K562 (cell line): ENCODE data around the gene GRIA3. TPM values are rescaled to one million over a fixed set of nuclear protein-coding genes. Genes with fewer than 3 reads are reported as not detected.
A peak's percentile ranks its signal among the peaks of the same experiment; 100 is the strongest.

ENCODE experiments used
- ATAC-seq: fragments of 200-7000 bp; cut with Tn5 transposase; 3 replicates; pipeline ENCODE4 v1.9.1; 2020; ENCODE audit warnings: moderate library complexity
- BruUV-seq: library from RNA; stranded (reverse); fragments of 400-500 nt; replicated peaks from 2 replicates; lab custom pipeline; 2021; lab: Mats Ljungman, UMichigan
- CTCF ChIA-PET: fragments of 300-600 bp; formaldehyde crosslinking; extraction: SDS; loops from one replicate; lab custom pipeline; 2021; ENCODE audit warnings: low intra/inter-chr PET ratio; lab: Yijun Ruan, JAX
- POLR2A ChIA-PET: fragments of 300-600, 350-650 bp; sonication (Branson Sonifier 250); formaldehyde crosslinking; extraction: SDS; loops from one replicate; lab custom pipeline; 2021; ENCODE audit warnings: antibody characterized with exemption, inconsistent platforms; lab: Yijun Ruan, JAX
- DNase-seq, 4 experiments: peaks; one replicate each; pipeline versions ENCODE4 v3.0.0 to v3.0.0-alpha.2; 2011 to 2018; ENCODE audit warnings: low spot score in 3 of 4, mixed read lengths in 3 of 4; ENCODE audit errors: extremely low read depth in 1 of 4
- FAIRE-seq: peaks from 2 replicates; lab custom pipeline; 2011; peaks lifted over from hg19 to GRCh38; lab: Jason Lieb, UNC
- H2AFZ ChIP-seq: 2 replicates; pipeline ENCODE4 v1.6.0; 2011; ENCODE audit warnings: low read depth, low read length, control low read depth, inconsistent platforms
- H3K27ac ChIP-seq: fragments of 200-600 bp; 3 replicates; pipeline ENCODE4 v1.8.0; 2011; ENCODE audit warnings: low read depth, mild to moderate bottlenecking, control low read depth, inconsistent platforms, low read length, moderate library complexity, mixed read lengths; ENCODE audit errors: extremely low read depth
- H3K27me3 ChIP-seq, 2 experiments: fragments of 300-600 bp in 1 of 2; 2 replicates in 1 of 2; 3 replicates in 1 of 2; pipeline versions ENCODE4 v1.6.0 to v1.8.0; 2011; ENCODE audit warnings: inconsistent platforms in 2 of 2, low read length in 2 of 2, mild to moderate bottlenecking in 1 of 2, mixed read lengths in 1 of 2, moderate library complexity in 1 of 2; ENCODE audit not compliant: control insufficient read depth in 2 of 2, insufficient read depth in 2 of 2
- H3K36me3 ChIP-seq: fragments of 300-600 bp; 3 replicates; pipeline ENCODE4 v1.8.0; 2011; ENCODE audit warnings: mild to moderate bottlenecking, low read length, inconsistent platforms; ENCODE audit not compliant: control insufficient read depth, insufficient read depth
- H3K4me1 ChIP-seq, 2 experiments: fragments of 200-600 bp in 1 of 2; replicated peaks in 1 of 2; 2 replicates in 1 of 2; 3 replicates in 1 of 2; pipeline versions ENCODE4 v1.5.1 to v1.8.0; 2011; ENCODE audit warnings: inconsistent platforms in 2 of 2, low read length in 2 of 2, mild to moderate bottlenecking in 1 of 2, mixed read lengths in 1 of 2, moderate library complexity in 1 of 2; ENCODE audit not compliant: control insufficient read depth in 2 of 2, insufficient read depth in 2 of 2
- H3K4me2 ChIP-seq: 2 replicates; pipeline ENCODE4 v1.6.1; 2011; ENCODE audit warnings: low read length, control low read depth, inconsistent platforms, mixed read lengths; ENCODE audit not compliant: insufficient read depth
- H3K4me3 ChIP-seq: fragments of 200-600 bp; sonication (generic), shearing (Covaris generic); 2 replicates; pipeline ENCODE4 v1.5.1; 2016; ENCODE audit warnings: control low read depth, inconsistent platforms
- H3K79me2 ChIP-seq: fragments of 200-600 bp; 3 replicates; pipeline ENCODE4 v1.8.0; 2011; ENCODE audit warnings: low read length, inconsistent platforms; ENCODE audit not compliant: control insufficient read depth, insufficient read depth
- H3K9ac ChIP-seq, 2 experiments: 2 replicates each; pipeline versions ENCODE4 v1.6.0 to v1.6.1; 2011; ENCODE audit warnings: low read depth in 2 of 2, low read length in 2 of 2, control low read depth in 1 of 2, inconsistent platforms in 1 of 2, mild to moderate bottlenecking in 1 of 2, mixed read lengths in 1 of 2; ENCODE audit not compliant: insufficient read depth in 1 of 2
- H3K9me1 ChIP-seq: one replicate; pipeline ENCODE4 v1.6.0; 2011; ENCODE audit warnings: inconsistent platforms, mild to moderate bottlenecking, low read length, moderate library complexity; ENCODE audit not compliant: control insufficient read depth, insufficient read depth
- H3K9me3 ChIP-seq: replicated peaks from 2 replicates; pipeline ENCODE4 v1.5.1; 2011; ENCODE audit warnings: low read depth, low read length, inconsistent platforms; ENCODE audit not compliant: control insufficient read depth, insufficient read depth
- H4K20me1 ChIP-seq: replicated peaks from 2 replicates; pipeline ENCODE4 v1.6.1; 2011; ENCODE audit warnings: low read length, inconsistent platforms, mixed read lengths; ENCODE audit not compliant: control insufficient read depth, insufficient read depth
- PKNOX1 ChIP-seq: fragments of 450-650 bp; IDR thresholded peaks from 2 replicates; pipeline ENCODE4 v1.6.1; 2016
- WGBS: fragments of 100-300 bp; shearing (Covaris generic); methylation state at CpG from one replicate; pipeline ENCODE4 v1.1.6; 2016; ENCODE audit warnings: low coverage, mixed read lengths; ENCODE audit not compliant: insufficient coverage; ENCODE audit errors: missing lambda C conversion rate; 5-methylcytosine and 5-hydroxymethylcytosine counted together
- in situ Hi-C: fragments of 300-500 bp; cut with MboI; formaldehyde crosslinking; loops from 4 replicates; pipeline ENCODE4 v1.15.0; 2018; ENCODE audit warnings: inconsistent platforms, mixed read lengths
- intact Hi-C: fragments of 100-400 bp; cut with micrococcal nuclease; formaldehyde crosslinking; loops from 2 replicates; pipeline ENCODE4 v1.14.2; 2022
- polyA plus RNA-seq, 8 experiments: library from polyadenylated mRNA; depleted of rRNA in 4 of 8; stranded (reverse) in 5 of 8; unstranded in 3 of 8; fragments of >200 nt; fragmentation: Nextera tagmentation in 2 of 8; fragmentation: Illumina TruSeq in 1 of 8; extraction: Ambion mirVana in 2 of 8; extraction: Trizol in 1 of 8; gene quantifications; 2 replicates each; pipeline versions ENCODE4 v1.2.1 to v1.2.3, GENCODE V29; 2011 to 2014; ENCODE audit warnings: inconsistent platforms in 1 of 8, missing spikeins in 1 of 8
- total RNA-seq, 7 experiments: library from RNA; depleted of rRNA in 6 of 7; stranded (reverse); fragments of >200 nt in 6 of 7; fragmentation: Illumina TruSeq in 2 of 7; extraction: Trizol in 2 of 7; gene quantifications; 2 replicates each; pipeline versions ENCODE4 v1.2.1 to v1.2.3, GENCODE V29; 2011 to 2021; ENCODE audit warnings: low replicate concordance in 1 of 7
- TF ChIP-seq, protein P1 (sequence below): fragments of 250-450 bp; sonication (Bioruptor Pico); IDR thresholded peaks from 2 replicates; pipeline ENCODE4 v1.4.0; 2020; ENCODE audit warnings: mild to moderate bottlenecking

Gene GRIA3
- total and polyA plus RNA-seq, 9 of the 15 experiments (the other 6 are each of a cell fraction or from before 2014, with no cell fraction given): 0.10 TPM; not detected in 8

DNA sequence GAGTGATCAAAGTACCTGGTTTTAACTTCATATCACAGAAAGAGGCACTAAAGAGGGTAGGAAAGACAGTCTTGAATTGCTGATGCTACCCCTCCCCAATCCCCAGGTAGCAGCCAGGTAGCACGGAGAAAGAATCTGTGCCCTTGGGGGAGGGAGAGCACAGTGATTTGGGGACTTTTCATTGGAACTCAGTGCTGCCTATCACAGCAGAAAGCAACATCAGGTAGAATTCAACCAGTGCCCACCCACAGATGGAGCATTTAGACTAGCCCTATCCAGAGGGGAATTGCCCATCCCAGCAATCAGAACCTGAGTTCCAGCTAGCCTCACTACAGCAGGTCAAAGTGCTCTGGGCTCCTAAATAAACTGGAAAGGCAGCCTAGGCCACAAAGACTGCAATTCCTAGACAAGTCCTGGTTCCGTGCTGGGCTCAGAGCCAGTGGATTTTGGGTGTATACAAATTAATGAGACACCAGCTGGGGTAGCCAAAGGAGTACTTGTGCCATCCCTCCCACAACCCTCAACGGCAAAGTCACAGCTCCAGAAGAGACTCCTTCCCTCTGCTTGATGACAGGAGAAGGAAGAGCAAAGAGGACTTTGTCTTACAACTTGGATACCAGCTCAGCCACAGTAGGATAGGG is 320.7 kb downstream of the GRIA3 start:
- Histone ChIP-seq H3K27me3 (no peaks in the 10 kb centered on the region), H3K79me2 (no peaks in the 10 kb centered on the region), H3K9me1 (no peaks in the 10 kb centered on the region), H4K20me1 (no peaks in the 10 kb centered on the region), H3K9ac (no peak overlapping the region), H3K4me3 (no peak overlapping the region), H3K9me3 (no peaks in the 10 kb centered on the region), H3K4me1 (no peaks in the 10 kb centered on the region), H3K4me2 (no peak overlapping the region), H3K27ac (no peak overlapping the region), H2AFZ (no peak overlapping the region), H3K36me3 (no peaks in the 10 kb centered on the region)
- in situ Hi-C loops: no loop called here
- TF ChIP-seq, protein P1, sequence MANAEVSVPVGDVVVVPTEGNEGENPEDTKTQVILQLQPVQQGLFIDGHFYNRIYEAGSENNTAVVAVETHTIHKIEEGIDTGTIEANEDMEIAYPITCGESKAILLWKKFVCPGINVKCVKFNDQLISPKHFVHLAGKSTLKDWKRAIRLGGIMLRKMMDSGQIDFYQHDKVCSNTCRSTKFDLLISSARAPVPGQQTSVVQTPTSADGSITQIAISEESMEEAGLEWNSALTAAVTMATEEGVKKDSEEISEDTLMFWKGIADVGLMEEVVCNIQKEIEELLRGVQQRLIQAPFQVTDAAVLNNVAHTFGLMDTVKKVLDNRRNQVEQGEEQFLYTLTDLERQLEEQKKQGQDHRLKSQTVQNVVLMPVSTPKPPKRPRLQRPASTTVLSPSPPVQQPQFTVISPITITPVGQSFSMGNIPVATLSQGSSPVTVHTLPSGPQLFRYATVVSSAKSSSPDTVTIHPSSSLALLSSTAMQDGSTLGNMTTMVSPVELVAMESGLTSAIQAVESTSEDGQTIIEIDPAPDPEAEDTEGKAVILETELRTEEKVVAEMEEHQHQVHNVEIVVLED (CRISPR knock-in tag): no peak
- peak; percentile 24; the same call in 1 of the 2 replicates for TF ChIP-seq PKNOX1
- ATAC-seq (no peak), FAIRE-seq (no peak), DNase-seq (no peak)
- BruUV-seq: no TSS peak
- 0% methylated on average over 1 of the region's 3 CpGs for WGBS
- intact Hi-C loops: no loop called here
- ChIA-PET CTCF (no interaction called here), POLR2A (no interaction called here)
